CD8-positive, alpha-beta memory T cell (primary cell): ENCODE results near the gene ZKSCAN8. TPM values are rescaled to one million over a fixed set of nuclear protein-coding genes. Genes with fewer than 3 reads are reported as not detected.
A peak's percentile ranks its signal among the peaks of the same experiment; 100 is the strongest.

Source experiments
- CTCF ChIA-PET: fragments of 350-600 bp; sonication (Branson Sonifier 250); formaldehyde crosslinking; loops from one replicate; lab custom pipeline; 2021; ENCODE audit warnings: antibody characterized with exemption; lab: Charles Lee
- POLR2A ChIA-PET: fragments of 350-600 bp; sonication (Branson Sonifier 250); formaldehyde crosslinking; loops from one replicate; lab custom pipeline; 2021; ENCODE audit warnings: antibody characterized with exemption; lab: Charles Lee
- DNase-seq, 5 donors: peaks; one replicate each; pipeline versions ENCODE4 v3.0.0 to v3.0.0-alpha.2; 2020 to 2022; ENCODE audit warnings: mixed read lengths in 1 of 5
- H3K27ac ChIP-seq: one replicate; pipeline ENCODE4 v1.7.0; 2013; ENCODE audit warnings: low read depth, mild to moderate bottlenecking, low read length, moderate library complexity
- H3K27me3 ChIP-seq: 2 replicates; pipeline ENCODE4 v1.7.0; 2013; ENCODE audit warnings: low read length, mild to moderate bottlenecking; ENCODE audit not compliant: insufficient read depth, poor library complexity, severe bottlenecking
- H3K36me3 ChIP-seq: 2 replicates; pipeline ENCODE4 v1.7.0; 2013; ENCODE audit warnings: mild to moderate bottlenecking, low read length, moderate library complexity; ENCODE audit not compliant: insufficient read depth
- H3K4me1 ChIP-seq: 2 replicates; pipeline ENCODE4 v1.7.0; 2013; ENCODE audit warnings: mild to moderate bottlenecking, low read length, moderate library complexity; ENCODE audit not compliant: insufficient read depth
- H3K4me3 ChIP-seq: 2 replicates; pipeline ENCODE4 v1.7.0; 2013; ENCODE audit warnings: mild to moderate bottlenecking, low read length
- H3K9me3 ChIP-seq: 2 replicates; pipeline ENCODE4 v1.7.0; 2013; ENCODE audit warnings: mild to moderate bottlenecking, low read length
- H3K27ac Mint-ChIP-seq, 8 donors: one replicate each; pipeline ENCODE4 v1.8.0; 2020 to 2021; ENCODE audit warnings: mixed read lengths in 8 of 8, mild to moderate bottlenecking in 6 of 8, inconsistent platforms in 3 of 8, moderate library complexity in 3 of 8
- H3K27me3 Mint-ChIP-seq, 2 donors: one replicate each; pipeline ENCODE4 v1.8.0; 2020 to 2021; ENCODE audit warnings: mixed read lengths in 2 of 2, mild to moderate bottlenecking in 1 of 2, moderate library complexity in 1 of 2
- H3K36me3 Mint-ChIP-seq, 3 donors: one replicate each; pipeline ENCODE4 v1.8.0; 2020 to 2021; ENCODE audit warnings: mixed read lengths in 3 of 3, inconsistent platforms in 1 of 3, mild to moderate bottlenecking in 1 of 3
- H3K4me1 Mint-ChIP-seq, 3 donors: one replicate each; pipeline ENCODE4 v1.8.0; 2020 to 2021; ENCODE audit warnings: mixed read lengths in 3 of 3, inconsistent platforms in 1 of 3, mild to moderate bottlenecking in 1 of 3
- H3K4me3 Mint-ChIP-seq, 7 donors: one replicate each; pipeline ENCODE4 v1.8.0; 2020 to 2021; ENCODE audit warnings: mixed read lengths in 7 of 7, mild to moderate bottlenecking in 6 of 7, moderate library complexity in 4 of 7, inconsistent platforms in 2 of 7
- H3K9me3 Mint-ChIP-seq, 5 donors: one replicate each; pipeline ENCODE4 v1.8.0; 2020 to 2022; ENCODE audit warnings: mixed read lengths in 5 of 5, mild to moderate bottlenecking in 3 of 5, moderate library complexity in 2 of 5, inconsistent platforms in 1 of 5
- polyA plus RNA-seq: library from polyadenylated mRNA; unstranded; fragments of 300-500 nt; fragmentation: Illumina TruSeq; gene quantifications from one replicate; pipeline ENCODE4 v1.2.3, GENCODE V29; 2021
- total RNA-seq, 2 experiments: library from RNA; stranded (reverse); gene quantifications; one replicate each; pipeline ENCODE4 v1.2.3, GENCODE V29; 2021

ZKSCAN8 gene
- total and polyA plus RNA-seq, 3 experiments from 2014 or later: 1.9 to 17.4 (median 15.6) TPM

DNA sequence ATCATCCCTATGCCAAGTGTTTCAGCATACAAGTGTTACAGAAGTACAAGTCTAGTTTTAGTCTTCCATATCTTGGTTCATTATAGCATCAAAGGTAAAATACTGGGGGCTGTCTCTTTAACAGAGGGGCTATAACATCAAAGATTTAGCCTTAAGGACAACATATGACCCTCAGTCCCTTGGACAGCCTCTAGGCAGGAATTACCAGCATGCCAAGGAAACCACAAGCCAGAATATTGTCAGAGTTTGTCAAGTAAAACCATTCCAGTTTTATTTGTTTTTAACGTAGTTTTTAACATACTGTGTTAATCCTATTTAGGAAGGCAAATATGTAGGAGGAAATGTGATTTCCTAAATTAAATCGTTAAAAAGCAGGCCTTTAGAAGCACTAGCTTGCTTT lies 18.6 kb downstream of the ZKSCAN8 start:
- H3K9me3 Mint-ChIP-seq: peaks cover 0 to 3% (median 0%) of the 10 kb centered on the region in 5 donors
- peaks cover 24 to 36% (median 25%) of the 10 kb centered on the region in 3 donors for H3K36me3 Mint-ChIP-seq
- H3K27ac Mint-ChIP-seq: no peak overlapping the region
- ChIA-PET CTCF (no interaction called here), POLR2A (no interaction called here)
- no peaks in the 10 kb centered on the region for H3K27me3 ChIP-seq
- no peak overlapping the region for H3K4me3 ChIP-seq
- no peak for DNase-seq
- H3K9me3 ChIP-seq: no peaks in the 10 kb centered on the region
- no peaks in the 10 kb centered on the region for H3K36me3 ChIP-seq
- H3K4me3 Mint-ChIP-seq: peak overlapping the region in 1 of 7 donors; percentile 10
- H3K4me1 Mint-ChIP-seq: peaks cover 12 to 15% (median 15%) of the 10 kb centered on the region in 3 donors
- peaks cover 12% of the 10 kb centered on the region for H3K4me1 ChIP-seq
- no peak overlapping the region for H3K27ac ChIP-seq
- peaks cover 0 to 6% of the 10 kb centered on the region in 2 donors for H3K27me3 Mint-ChIP-seq

DNA sequence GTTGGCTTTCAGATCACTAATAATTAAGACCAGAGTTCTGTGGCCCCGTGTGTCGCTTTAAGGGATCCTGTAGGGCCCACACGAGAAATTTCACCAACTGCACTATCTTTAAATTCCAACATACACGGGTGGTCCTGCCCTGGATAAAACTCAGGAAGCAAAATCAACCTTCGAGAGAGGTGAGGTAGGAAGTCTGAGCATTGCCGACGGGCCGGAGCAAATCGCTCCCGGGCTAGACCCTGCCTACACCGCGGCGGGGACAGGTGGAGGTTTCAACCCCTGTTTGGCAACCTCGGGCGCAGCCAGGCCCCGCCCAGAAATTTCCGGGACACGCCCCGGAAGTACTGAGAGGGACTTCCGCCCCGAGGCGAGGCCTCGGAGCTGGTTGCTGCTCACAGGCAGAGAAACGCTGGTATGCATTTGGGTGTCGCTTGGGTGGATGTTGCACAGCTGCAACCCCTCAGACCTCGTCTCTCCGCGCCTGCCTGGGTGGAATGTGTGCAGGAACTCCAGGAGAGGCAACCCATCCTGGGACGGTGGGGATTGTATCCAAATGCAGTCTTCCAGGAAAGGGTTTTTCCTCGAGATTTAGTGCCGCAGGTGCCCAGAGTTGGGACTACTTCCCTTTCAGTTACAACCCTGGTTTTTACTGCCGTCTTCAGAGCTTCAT lies 19.9 kb downstream of the ZKSCAN8 start:
- Mint-ChIP-seq H3K9me3 (peaks cover 0 to 3% (median 0%) of the 10 kb centered on the region in 5 donors), H3K27me3 (peaks cover 0 to 8% of the 10 kb centered on the region in 2 donors), H3K36me3 (peaks cover 20 to 29% (median 23%) of the 10 kb centered on the region in 3 donors), H3K4me1 (peaks cover 12 to 15% (median 15%) of the 10 kb centered on the region in 3 donors), H3K4me3 (peak overlapping the region; percentile 35 to 87 (median 75)), H3K27ac (peak overlapping the region in 2 of 8 donors; percentile 46 to 48)
- CTCF ChIA-PET: interaction anchor here (1.2 to 1.4 kb wide), 2 partner anchors 57 to 194 kb away, joined by 3 to 4 read pairs; no protein-coding TSS in a partner anchor
- no peaks in the 10 kb centered on the region for H3K36me3 ChIP-seq
- H3K27me3 ChIP-seq: no peaks in the 10 kb centered on the region
- peaks cover 12% of the 10 kb centered on the region for H3K4me1 ChIP-seq
- peak overlapping the region; percentile 14 for H3K27ac ChIP-seq
- peak; percentile 58 to 80 (median 74) for DNase-seq
- POLR2A ChIA-PET: interaction anchor here (0.5 kb wide), 1 partner anchor 63 kb away, joined by 5 read pairs; no protein-coding TSS in a partner anchor
- H3K4me3 ChIP-seq: peak overlapping the region; percentile 74
- H3K9me3 ChIP-seq: no peaks in the 10 kb centered on the region

DNA sequence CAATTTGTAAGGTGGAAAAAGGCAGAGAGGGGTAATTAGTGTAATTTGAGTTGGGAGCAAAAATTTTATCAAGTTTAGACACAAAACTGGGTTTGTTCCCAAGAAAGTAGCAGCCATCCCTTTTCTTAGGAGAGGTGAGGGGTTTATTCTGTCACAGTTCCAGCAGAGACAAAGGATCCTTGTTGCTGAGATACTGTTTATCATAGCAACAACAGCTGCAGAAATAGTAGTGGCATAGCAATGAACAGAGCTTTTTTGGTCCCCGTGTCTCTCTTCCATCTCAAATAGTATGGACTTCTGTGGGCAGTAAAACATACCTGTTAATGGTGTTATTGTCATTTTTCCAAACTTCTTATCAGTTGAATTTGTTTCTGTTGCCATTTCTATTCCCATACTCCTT lies 23.9 kb downstream of the ZKSCAN8 start:
- Histone ChIP-seq H3K9me3 (no peaks in the 10 kb centered on the region), H3K27me3 (no peaks in the 10 kb centered on the region), H3K27ac (no peak overlapping the region), H3K4me1 (peaks cover 12% of the 10 kb centered on the region), H3K4me3 (no peak overlapping the region), H3K36me3 (no peaks in the 10 kb centered on the region)
- no peak overlapping the region for H3K4me3 Mint-ChIP-seq
- POLR2A ChIA-PET: no interaction called here
- peaks cover 0 to 3% (median 0%) of the 10 kb centered on the region in 5 donors for H3K9me3 Mint-ChIP-seq
- no peak for DNase-seq
- CTCF ChIA-PET: interaction anchor here (1.1 kb wide), 1 partner anchor 10 kb away, joined by 3 read pairs; no protein-coding TSS in a partner anchor
- H3K27me3 Mint-ChIP-seq: peaks cover 1 to 11% of the 10 kb centered on the region in 2 donors
- no peak overlapping the region for H3K27ac Mint-ChIP-seq
- H3K36me3 Mint-ChIP-seq: peaks cover 0 to 9% (median 4%) of the 10 kb centered on the region in 3 donors
- peaks cover 12 to 15% (median 15%) of the 10 kb centered on the region in 3 donors for H3K4me1 Mint-ChIP-seq

DNA sequence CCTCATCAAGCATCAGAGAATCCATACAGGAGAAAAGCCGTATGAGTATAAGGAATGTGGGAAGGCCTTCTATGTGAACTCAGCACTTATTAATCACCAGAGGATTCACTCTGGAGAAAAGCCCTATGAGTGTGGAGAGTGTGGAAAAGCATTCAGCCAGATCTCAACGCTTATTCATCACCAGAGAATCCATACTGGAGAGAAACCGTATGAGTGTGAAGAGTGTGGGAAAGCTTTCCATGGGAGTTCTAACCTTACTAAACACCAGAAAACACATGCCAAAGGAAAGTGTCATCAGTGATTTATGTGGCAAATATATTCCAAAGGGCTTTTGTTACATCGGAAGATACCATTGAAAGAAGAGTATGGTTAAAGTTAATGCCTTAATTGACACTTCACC lies 25.4 kb downstream of the ZKSCAN8 start:
- Histone ChIP-seq H3K27me3 (no peaks in the 10 kb centered on the region), H3K36me3 (no peaks in the 10 kb centered on the region), H3K9me3 (no peaks in the 10 kb centered on the region), H3K27ac (no peak overlapping the region), H3K4me1 (peaks cover 1% of the 10 kb centered on the region), H3K4me3 (no peak overlapping the region)
- peaks cover 3 to 5% (median 4%) of the 10 kb centered on the region in 3 donors for H3K4me1 Mint-ChIP-seq
- POLR2A ChIA-PET: no interaction called here
- peaks cover 0 to 1% (median 0%) of the 10 kb centered on the region in 5 donors for H3K9me3 Mint-ChIP-seq
- peaks cover 0 to 19% (median 6%) of the 10 kb centered on the region in 3 donors for H3K36me3 Mint-ChIP-seq
- no peak overlapping the region for H3K4me3 Mint-ChIP-seq
- peaks cover 1 to 11% of the 10 kb centered on the region in 2 donors for H3K27me3 Mint-ChIP-seq
- DNase-seq: no peak
- no peak overlapping the region for H3K27ac Mint-ChIP-seq
- CTCF ChIA-PET: no interaction called here

DNA sequence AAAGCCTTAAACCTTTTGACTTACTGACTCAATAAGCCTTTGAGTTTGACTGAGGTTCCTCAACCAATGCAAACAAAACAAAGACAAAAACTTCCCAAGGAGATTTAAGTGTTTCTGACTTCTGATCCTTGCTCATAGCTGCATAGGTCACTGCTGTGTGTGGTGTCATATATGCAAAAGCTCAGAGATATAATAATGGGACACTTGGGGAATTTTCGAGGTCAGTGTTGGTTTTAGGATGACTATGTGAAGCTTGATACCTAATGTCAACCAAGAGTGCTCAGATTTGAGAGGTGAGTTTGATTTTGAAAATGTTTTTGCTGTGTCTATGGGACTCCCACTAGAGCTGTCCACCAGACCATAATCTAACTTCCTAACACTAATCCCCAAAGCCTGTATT lies 26.2 kb downstream of the ZKSCAN8 start:
- CTCF ChIA-PET: no interaction called here
- no peaks in the 10 kb centered on the region for H3K9me3 Mint-ChIP-seq
- no peak overlapping the region for H3K4me3 ChIP-seq
- H3K27me3 ChIP-seq: no peaks in the 10 kb centered on the region
- peaks cover 0 to 19% (median 3%) of the 10 kb centered on the region in 3 donors for H3K36me3 Mint-ChIP-seq
- no peak overlapping the region for H3K27ac Mint-ChIP-seq
- peaks cover 1 to 11% of the 10 kb centered on the region in 2 donors for H3K27me3 Mint-ChIP-seq
- no peak overlapping the region for H3K4me3 Mint-ChIP-seq
- no peak for DNase-seq
- H3K27ac ChIP-seq: no peak overlapping the region
- H3K4me1 ChIP-seq: no peaks in the 10 kb centered on the region
- H3K36me3 ChIP-seq: no peaks in the 10 kb centered on the region
- H3K4me1 Mint-ChIP-seq: no peaks in the 10 kb centered on the region
- H3K9me3 ChIP-seq: no peaks in the 10 kb centered on the region
- POLR2A ChIA-PET: no interaction called here

DNA sequence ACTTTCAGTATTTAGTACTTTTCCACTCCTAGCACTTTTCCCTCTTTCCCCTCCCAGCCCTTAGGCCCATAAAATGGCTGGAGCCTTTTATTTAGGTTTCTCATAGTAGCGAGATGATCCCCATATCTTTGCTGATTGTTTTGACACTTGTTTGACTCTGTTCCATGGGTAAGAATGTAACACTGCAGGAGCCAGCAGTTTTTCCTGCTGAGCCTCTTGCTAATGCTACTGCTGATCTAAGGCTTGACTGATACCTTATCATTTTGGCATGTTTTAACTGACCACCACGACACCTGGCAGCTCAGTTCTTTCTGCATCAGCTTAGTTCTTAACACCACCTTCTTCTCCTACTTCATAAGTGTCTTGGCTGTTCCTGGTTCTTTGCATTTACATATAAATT lies 29.6 kb downstream of the ZKSCAN8 start:
- ChIA-PET CTCF (no interaction called here), POLR2A (no interaction called here)
- Mint-ChIP-seq H3K36me3 (peaks cover 0 to 16% (median 4%) of the 10 kb centered on the region in 3 donors), H3K4me3 (no peak overlapping the region), H3K27ac (no peak overlapping the region), H3K27me3 (peaks cover 8 to 30% of the 10 kb centered on the region in 2 donors), H3K4me1 (no peaks in the 10 kb centered on the region), H3K9me3 (peaks cover 0 to 2% (median 0%) of the 10 kb centered on the region in 5 donors)
- Histone ChIP-seq H3K4me3 (no peak overlapping the region), H3K4me1 (no peaks in the 10 kb centered on the region), H3K9me3 (no peaks in the 10 kb centered on the region), H3K27ac (no peak overlapping the region), H3K27me3 (no peaks in the 10 kb centered on the region), H3K36me3 (no peaks in the 10 kb centered on the region)
- DNase-seq: no peak

DNA sequence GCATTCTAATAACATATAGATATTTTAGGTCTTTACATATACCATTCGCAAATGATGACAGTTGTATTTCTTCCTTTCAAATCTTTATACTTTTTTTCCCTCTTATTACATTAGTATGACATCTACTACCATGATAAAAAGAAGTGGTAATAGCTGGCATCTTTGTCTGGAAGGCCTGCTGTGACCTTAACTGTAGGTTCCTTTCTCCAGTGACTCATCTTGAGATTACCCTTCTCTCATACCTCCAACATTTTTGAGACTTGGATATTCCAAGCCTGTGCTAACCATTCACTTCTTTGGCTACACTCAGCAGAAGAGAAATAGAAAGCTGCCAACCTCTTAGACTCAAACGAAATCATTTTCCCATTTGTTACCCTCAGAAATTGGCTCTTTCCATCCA lies 30.3 kb downstream of the ZKSCAN8 start:
- Histone ChIP-seq H3K9me3 (no peaks in the 10 kb centered on the region), H3K27me3 (no peaks in the 10 kb centered on the region), H3K27ac (no peak overlapping the region), H3K36me3 (no peaks in the 10 kb centered on the region), H3K4me3 (no peak overlapping the region), H3K4me1 (no peaks in the 10 kb centered on the region)
- no peak overlapping the region for H3K4me3 Mint-ChIP-seq
- no peak overlapping the region for H3K27ac Mint-ChIP-seq
- CTCF ChIA-PET: no interaction called here
- peaks cover 0 to 2% (median 0%) of the 10 kb centered on the region in 5 donors for H3K9me3 Mint-ChIP-seq
- no peaks in the 10 kb centered on the region for H3K4me1 Mint-ChIP-seq
- peaks cover 8 to 37% of the 10 kb centered on the region in 2 donors for H3K27me3 Mint-ChIP-seq
- POLR2A ChIA-PET: no interaction called here
- peaks cover 0 to 15% (median 5%) of the 10 kb centered on the region in 3 donors for H3K36me3 Mint-ChIP-seq
- DNase-seq: no peak

DNA sequence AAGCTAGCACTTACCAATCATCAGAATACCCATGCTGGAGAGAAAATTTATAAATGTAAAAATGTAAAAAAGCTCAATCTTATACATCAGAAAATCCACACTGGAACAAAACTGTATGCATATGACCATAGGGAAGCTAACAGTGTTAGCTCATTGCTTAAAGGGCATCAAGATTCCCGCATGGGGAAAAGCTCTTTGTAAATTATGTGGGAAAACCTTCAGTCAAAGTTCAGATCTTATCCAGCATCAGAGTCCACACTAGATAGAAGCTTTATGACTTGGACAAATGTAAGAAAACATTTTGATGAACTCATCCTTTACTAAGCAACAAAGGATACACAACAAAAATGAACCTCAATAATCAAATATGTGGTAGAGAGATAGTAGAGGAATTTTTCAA lies 34.7 kb downstream of the ZKSCAN8 start:
- Mint-ChIP-seq H3K27ac (no peak overlapping the region), H3K4me1 (no peaks in the 10 kb centered on the region), H3K9me3 (peaks cover 0 to 2% (median 0%) of the 10 kb centered on the region in 5 donors), H3K36me3 (peaks cover 0 to 6% (median 3%) of the 10 kb centered on the region in 3 donors), H3K27me3 (peaks cover 16 to 63% of the 10 kb centered on the region in 2 donors), H3K4me3 (no peak overlapping the region)
- H3K27me3 ChIP-seq: no peaks in the 10 kb centered on the region
- no peaks in the 10 kb centered on the region for H3K36me3 ChIP-seq
- DNase-seq: no peak
- H3K9me3 ChIP-seq: no peaks in the 10 kb centered on the region
- H3K27ac ChIP-seq: no peak overlapping the region
- CTCF ChIA-PET: no interaction called here
- no peaks in the 10 kb centered on the region for H3K4me1 ChIP-seq
- no peak overlapping the region for H3K4me3 ChIP-seq
- POLR2A ChIA-PET: no interaction called here
